Measurements from ENCODE around the gene TMEM212.

Gene TMEM212

DNA sequence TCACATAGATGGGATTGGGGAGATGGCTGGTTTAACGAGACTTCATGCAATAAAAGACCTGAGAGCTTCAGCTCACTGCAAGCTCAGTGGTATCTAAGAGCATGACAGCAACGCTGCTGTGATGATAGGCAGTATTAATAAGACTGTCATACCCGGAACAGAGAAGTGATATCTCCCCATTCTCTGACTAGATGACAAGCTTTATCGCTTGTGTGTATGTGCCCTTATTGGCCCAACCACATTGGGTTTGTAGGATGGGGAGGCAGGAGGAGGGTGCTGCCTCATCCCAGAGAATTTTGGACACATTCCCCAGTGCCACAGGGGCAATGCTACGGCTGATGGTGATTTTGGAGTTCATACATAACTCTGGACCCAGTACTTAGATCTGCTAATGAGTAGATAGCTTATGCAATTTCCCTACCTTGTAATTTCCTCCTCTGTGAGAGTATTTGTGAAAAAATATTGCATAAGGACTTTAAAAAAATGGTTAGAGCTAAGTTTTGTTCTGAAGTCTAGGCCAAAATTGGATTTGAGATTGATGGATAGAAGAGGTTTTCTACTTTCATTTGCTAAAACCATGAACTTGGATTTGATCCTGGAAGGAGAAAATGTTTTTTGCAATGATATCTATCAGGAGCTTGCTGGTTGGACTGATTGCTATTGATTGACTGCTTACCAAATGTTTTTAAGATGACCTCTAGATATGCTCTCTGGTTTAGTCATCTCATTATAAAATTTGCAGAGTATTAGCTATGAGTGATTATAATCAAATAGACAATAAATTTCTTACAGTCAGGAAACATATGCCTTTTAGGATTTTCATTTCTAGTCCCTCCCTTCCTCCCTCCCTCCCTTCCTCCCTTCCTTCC lies 14.0 kb upstream of the TMEM212 start:
- TF ChIP-seq CTCF (IDR thresholded peaks at IDR 0.05; ENCODE audit: insufficient read depth, missing control alignments) = no peak
- FAIRE-seq (no peak), DNase-seq (ENCODE audit: insufficient read length, low spot score) (no peak)

DNA sequence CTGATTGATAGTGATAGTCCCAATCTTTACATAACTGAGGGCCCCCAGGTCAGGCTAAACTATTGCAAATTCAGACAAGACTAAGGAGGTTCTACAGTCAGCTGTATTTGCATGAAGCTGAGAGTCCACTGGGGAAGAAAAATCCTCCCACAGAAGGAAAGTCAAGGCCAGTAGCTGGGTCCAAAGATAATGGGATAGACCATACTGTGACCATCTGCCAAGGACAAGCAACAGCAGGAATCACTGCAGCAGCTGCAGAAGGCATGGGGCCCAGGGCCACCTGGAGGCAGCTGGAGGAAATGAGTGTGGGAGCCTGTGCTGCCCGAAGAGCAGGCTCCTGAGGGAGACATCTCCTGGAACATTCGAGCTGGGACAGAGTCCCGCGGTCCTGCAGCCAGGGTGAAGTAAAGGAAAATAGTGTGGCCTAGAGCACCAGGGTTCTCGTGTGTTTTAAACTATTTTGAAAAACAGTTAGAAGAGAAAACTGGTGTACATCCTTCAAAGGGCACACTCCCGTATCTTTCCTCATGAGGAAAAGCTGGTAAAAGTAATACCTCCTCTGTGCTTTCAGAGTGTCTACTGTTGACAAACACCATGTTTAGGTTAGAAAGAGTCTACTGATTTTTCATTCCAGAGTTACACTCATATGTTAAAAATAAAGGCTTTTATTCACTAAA lies 13.2 kb upstream of the TMEM212 start:
- DNase-seq (ENCODE audit: insufficient read length, low spot score) (no peak), FAIRE-seq (no peak)
- no peak for TF ChIP-seq CTCF (IDR thresholded peaks at IDR 0.05; ENCODE audit: insufficient read depth, missing control alignments)

DNA sequence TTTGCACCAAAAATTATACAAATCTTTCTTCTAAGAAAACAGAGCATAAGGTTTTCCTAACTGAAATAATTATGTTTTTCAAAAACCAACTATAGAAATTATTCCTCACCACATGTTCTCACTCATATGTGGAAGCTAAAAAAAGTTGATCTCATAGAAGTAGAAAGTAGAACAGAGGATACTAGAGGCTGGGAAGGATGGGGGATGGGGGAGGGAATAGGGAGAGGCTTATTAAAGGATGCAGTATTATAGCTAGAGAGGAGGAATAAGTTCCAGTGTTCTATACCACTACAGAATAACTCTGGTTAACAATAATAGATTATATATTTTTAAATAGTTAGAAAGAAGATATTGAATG lies 12.7 kb upstream of the TMEM212 start:
- DNase-seq (ENCODE audit: insufficient read length, low spot score) (no peak), FAIRE-seq (no peak)
- TF ChIP-seq CTCF (IDR thresholded peaks at IDR 0.05; ENCODE audit: insufficient read depth, missing control alignments) = no peak

DNA sequence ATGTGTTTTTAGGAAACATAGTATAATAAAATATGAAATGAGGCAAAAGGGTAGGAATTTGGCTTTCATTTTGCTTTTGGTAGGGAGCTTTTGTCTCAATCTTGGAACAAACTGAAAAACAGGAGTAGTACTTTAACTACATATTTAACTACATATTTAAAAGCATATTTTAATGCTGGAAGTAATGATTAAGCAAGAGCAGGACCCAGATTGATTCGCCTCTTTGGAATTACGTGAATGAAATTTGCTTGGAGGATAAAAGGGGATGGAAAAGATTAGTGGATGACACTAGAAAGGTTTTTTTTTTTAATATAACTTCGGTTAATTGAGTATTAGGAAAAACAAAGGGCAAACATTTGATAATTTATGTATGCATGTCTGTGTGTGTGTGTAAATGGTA lies 11.2 kb upstream of the TMEM212 start:
- FAIRE-seq (no peak), DNase-seq (ENCODE audit: insufficient read length, low spot score) (no peak)
- TF ChIP-seq CTCF (IDR thresholded peaks at IDR 0.05; ENCODE audit: insufficient read depth, missing control alignments) = no peak

DNA sequence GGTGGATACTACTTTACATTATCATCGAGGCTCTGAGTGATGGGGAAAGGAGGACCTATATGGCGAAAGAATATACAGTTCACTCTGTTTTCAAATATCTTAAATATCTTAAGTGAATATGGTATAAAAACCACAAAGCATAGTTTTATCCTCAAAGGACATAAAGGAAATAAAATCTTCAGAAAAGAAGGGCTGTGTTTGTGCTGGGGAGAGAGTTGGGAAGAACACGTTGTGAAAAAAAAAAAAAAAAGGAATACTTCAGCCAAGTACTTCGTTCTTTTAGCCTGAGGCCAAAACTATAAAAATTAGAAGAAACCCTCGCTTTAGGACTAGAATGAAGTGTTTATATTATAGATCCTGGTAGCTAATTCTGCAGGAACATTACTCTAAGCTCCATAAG lies 10.2 kb upstream of the TMEM212 start:
- FAIRE-seq (no peak), DNase-seq (ENCODE audit: insufficient read length, low spot score) (no peak)
- no peak for TF ChIP-seq CTCF (IDR thresholded peaks at IDR 0.05; ENCODE audit: insufficient read depth, missing control alignments)

- peak; percentile 40 for TF ChIP-seq CTCF (IDR thresholded peaks at IDR 0.05; ENCODE audit: insufficient read depth, missing control alignments)
- DNase-seq (ENCODE audit: insufficient read length, low spot score) (no peak), FAIRE-seq (no peak)
Measured at GRCh38 chr3:171833789-171834460, 9.2 kb upstream of the TMEM212 start.

All from D721Med (cell line).